NOMO-1 (cell line): ENCODE data around the gene LAMA2.
"Not testable (repeated sequence)": the region's sequence is repeated elsewhere in the genome, so short reads cannot be mapped to it uniquely, and the experiment has no call there.

Experiments used
- DNase-seq, 2 experiments: peaks; one replicate each; lab custom pipeline; 2025; ENCODE audit not compliant: unreplicated experiment in 2 of 2; lab: John Stamatoyannopoulos, UW

LAMA2 gene

DNA sequence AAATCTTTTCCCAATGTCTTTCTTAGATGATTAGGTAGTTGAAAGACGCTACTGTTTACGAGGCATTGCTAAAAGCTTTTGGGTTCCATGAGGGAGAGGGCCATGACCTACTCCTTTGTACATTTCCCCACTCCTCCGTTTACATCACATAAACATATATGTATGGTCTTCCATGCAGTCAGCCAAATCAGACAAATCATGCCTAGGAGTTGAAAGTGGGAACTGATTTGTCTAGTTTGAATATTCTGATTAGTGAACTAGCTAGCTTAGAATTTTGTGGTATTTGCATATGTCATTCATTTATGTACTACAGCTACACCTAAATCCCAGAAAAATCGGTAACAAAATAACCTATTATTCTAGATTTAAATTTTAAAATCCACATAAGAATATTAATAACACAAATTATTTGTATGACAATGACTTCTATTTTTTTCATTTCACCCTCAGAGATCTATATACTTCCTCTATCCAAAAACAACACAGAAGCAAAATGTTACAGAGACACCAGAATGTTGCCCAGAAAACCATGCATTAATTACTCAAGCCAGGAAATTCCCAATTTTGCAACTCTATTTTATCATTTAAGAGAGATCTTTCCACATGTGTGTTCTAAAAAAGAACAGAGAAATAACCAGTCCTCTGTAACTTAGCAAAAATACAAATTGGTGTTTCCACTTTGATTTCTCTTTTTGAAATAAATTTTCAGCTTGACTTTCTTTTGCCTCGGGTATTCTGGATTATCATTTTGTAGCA, 231.9 kb downstream of the LAMA2 start:
- DNase-seq = no peak

DNA sequence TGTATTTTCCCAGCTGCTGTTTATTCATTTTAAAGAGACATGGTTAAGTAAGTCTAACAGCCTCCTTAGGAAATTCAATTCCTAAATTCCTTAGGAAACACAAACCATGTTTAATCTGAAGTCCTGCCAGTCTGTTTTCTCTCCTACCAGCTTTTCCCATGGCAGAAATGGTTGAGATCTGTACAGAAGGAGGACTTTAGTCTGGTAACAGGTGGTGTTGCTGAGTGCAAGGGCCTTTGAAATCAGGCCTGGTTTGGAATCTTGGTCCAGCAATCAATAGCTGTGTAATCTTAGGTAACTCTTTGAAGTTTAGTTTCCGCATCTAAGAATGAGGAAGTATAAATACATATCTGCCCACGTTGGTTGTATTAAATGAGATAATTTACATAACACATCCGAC, 232.5 kb downstream of the LAMA2 start:
- no peak for DNase-seq

GRCh38 chr6:129117355-129117754, 234.4 kb downstream of the LAMA2 start:
- no peak for DNase-seq

DNA sequence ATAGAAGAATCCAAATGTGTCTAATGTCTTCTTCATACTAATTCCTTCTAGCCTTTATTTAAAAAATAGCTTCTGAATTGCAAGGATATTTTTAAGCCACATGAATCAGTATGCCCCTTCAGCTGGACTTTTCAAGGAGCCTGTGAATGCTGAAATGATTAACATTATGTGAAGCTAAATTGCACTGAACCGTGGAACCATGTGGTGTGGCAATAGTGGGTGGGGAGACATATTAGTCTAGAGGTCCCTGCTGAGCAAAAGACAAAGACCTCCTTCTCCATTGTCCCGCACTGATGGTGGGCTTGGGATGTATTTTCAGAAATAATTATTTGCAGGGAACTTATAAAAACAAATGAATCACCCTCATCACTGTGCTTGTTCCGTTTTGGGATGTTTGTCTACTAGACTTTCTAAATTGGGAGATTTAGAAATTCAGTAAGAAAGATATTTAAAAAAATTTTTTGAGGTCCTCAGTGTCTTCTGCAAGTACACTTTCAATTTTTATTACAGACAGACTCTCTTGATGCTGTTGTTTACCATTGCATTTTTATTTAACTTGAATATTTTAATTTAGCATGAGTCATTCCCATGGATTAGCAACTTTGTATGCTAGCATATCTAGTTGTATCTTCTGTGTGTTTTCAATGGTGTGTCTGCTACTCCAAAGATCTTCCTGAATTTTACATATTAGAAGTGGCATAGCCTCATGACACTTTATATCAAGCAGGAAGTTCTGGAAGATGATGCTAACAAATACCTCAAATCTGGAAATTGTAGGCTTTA, 238.1 kb downstream of the LAMA2 start:
- no peak for DNase-seq

GRCh38 chr6:129124347-129124746, 241.4 kb downstream of the LAMA2 start:
- no peak for DNase-seq

DNA sequence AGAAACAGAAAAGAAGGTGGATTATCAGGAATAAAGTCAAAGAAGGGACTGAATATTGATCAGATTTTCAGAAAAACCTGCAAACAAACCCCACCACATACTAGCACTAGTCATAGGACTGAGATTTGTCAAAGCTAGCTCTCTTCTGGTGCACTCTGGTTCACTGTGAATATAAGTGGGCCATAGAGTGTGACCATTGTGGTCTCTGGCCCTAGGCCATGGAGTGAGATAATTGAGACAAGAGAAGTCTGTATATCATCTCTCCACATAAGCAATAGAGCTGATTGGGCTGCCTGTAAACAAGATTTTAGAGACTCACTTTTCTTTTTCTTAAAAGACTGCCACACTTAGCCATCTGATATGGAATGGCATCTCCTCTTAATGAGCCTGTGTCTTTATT, 247.2 kb downstream of the LAMA2 start:
- DNase-seq = no peak

GRCh38 chr6:129130959-129131681, 248.2 kb downstream of the LAMA2 start:
- DNase-seq = no peak

DNA sequence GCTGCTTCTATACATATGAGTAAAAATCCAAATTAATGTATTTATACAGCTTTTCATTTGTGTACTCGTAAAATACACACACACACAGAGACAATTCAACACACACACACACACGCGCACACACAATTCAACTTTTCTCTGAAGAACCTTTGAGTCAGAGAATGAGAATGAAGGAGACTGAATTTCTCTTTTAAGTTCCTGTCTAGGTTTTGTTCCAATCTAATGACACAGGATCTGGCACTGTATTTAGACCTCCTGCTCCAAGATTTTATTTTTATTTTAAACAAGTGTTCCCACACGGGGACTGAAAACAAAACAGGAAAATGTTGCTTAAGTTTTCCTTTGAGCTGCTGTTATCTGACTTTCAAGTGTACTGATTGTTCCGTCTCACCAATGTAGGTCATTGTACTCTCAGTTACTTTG, 250.8 kb downstream of the LAMA2 start:
- DNase-seq = no peak

GRCh38 chr6:129134535-129134934, 251.6 kb downstream of the LAMA2 start:
- DNase-seq = no peak

GRCh38 chr6:129135451-129135850, 252.5 kb downstream of the LAMA2 start:
- DNase-seq = no peak

GRCh38 chr6:129136751-129137150, 253.8 kb downstream of the LAMA2 start:
- DNase-seq = no peak

DNA sequence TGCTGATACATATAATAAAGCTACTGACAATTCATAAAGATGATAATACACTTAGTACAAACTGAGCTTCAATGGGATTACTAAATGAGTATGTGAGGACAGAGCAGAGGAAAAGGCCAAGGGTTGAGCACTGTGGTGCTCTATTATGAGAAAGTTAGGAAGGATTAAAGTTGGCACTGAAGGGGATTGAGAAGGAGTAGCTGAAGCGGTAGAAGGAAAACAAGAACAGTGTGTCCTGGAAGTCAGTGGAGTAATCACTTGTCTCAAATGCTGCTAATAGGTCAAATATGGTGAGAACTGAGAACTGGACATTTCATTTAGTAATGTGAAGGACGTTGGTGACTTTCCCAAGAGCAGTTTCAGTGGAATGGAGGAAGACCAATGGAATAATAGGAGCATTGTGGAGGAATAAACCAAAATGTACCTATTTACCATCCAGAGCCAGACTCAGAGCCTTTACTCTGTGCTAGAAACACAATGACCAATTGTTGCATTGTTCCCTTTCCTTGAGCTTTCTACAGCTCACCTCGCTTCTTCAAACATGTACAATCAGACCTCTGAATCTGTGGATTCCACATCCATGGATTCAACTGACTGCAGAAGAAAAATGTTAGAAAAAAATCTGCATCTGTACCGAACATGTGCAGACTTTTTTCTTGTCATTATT, 255.9 kb downstream of the LAMA2 start:
- DNase-seq = no peak

DNA sequence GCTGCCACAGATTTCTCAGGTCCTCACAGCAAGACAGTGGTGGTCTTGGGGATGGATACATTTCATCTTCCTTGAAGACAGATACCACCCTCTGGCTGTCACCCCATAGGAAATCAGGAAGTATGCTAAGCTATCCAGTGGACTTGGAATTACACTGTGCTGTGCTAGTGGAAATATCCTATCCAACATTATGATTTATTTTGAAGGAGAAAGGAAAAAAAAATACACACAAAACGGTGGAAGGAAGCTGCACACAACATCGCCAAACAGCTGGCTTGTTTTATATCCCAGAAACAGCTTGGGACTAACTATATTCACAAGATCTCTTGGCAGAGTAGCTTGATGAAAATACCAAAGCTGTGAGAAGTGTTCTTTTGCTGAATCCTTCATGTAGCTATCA, 257.6 kb downstream of the LAMA2 start:
- no peak for DNase-seq

- no peak for DNase-seq
These were observed 258.6 kb downstream of the LAMA2 start for GRCh38 chr6:129141499-129141898.

DNA sequence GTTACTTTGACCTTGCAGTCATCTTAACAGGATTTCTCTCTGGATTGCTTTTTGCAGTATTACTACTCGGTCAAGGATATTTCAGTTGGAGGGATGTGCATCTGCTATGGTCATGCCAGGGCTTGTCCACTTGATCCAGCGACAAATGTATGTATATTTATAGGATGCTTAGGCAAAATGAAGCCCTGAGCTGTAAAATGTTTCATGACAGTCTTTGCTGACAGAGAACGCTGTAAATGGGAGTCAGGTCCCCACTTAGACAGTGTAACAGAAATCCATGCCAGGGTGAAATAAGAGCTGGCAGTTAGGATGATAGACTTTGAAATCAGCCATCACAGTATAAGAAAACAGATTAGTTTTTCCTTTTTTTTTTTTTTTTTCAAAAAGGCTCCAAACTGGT, 264.0 kb downstream of the LAMA2 start:
- no peak for DNase-seq

DNA sequence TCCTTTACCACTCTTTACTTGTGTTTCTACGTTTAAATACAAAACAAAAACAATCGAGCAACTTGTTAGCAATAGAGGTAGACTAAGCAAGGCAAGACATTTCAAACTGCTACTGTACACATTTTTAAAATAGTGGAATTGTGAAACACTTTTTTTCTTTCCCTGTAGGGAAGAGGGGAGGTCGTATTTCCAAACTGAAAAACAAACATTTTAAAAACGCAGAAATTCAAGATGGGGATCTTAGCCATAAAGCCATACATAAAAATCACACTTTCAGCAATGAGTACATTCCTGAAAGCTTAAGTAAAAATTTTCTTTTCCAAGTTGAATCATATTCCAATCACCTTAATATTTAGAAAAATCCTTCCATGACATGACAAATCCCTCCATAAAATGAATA, 267.6 kb downstream of the LAMA2 start:
- DNase-seq = no peak

- no peak for DNase-seq
These were observed 270.3 kb downstream of the LAMA2 start for GRCh38 chr6:129153257-129153656.

- not testable (repeated sequence) for DNase-seq
These were observed 276.3 kb downstream of the LAMA2 start for GRCh38 chr6:129159242-129159641.

- DNase-seq = no peak
These were observed 279.7 kb downstream of the LAMA2 start for GRCh38 chr6:129162605-129163004.

GRCh38 chr6:129163551-129163950, 280.6 kb downstream of the LAMA2 start:
- DNase-seq = no peak

- no peak for DNase-seq
These were observed 281.1 kb downstream of the LAMA2 start for GRCh38 chr6:129164032-129164431.
